Endothelial cell of umbilical vein (primary cell): ENCODE measurements around the gene ATP8A1. TPM values are rescaled to one million over a fixed set of nuclear protein-coding genes. Genes with fewer than 3 reads are reported as not detected.

ENCODE experiments used
- BruUV-seq: library from RNA; stranded (reverse); fragments of 400-500 nt; replicated peaks from 2 replicates; lab custom pipeline; 2021; lab: Mats Ljungman, UMichigan
- CTCF ChIA-PET: fragments of 300-600, 350-600 bp; sonication (Branson Sonifier 250); formaldehyde crosslinking; loops from one replicate; lab custom pipeline; 2021; ENCODE audit warnings: antibody characterized with exemption, inconsistent platforms; lab: Charles Lee
- POLR2A ChIA-PET: fragments of 300-600, 350-600 bp; sonication (Branson Sonifier 250); formaldehyde crosslinking; loops from one replicate; lab custom pipeline; 2021; ENCODE audit warnings: antibody characterized with exemption, inconsistent platforms; lab: Charles Lee
- DNase-seq: peaks from one replicate; pipeline ENCODE4 v3.0.0-alpha.2; 2011; ENCODE audit warnings: low read depth, low spot score
- FAIRE-seq: peaks from 2 replicates; lab custom pipeline; 2011; peaks lifted over from hg19 to GRCh38; lab: Jason Lieb, UNC
- H2AFZ ChIP-seq: 2 replicates; pipeline ENCODE4 v1.6.0; 2012; ENCODE audit warnings: low read depth, low read length, control low read depth, inconsistent platforms
- H3K27ac ChIP-seq: 2 replicates; pipeline ENCODE4 v1.5.1; 2011; ENCODE audit warnings: low read depth, mild to moderate bottlenecking, control low read depth, low read length, moderate library complexity; ENCODE audit not compliant: insufficient read depth
- H3K27me3 ChIP-seq, 2 experiments: 2 replicates each; pipeline versions ENCODE4 v1.6.0 to v1.6.1; 2011; ENCODE audit warnings: low read length in 2 of 2, mixed read lengths in 1 of 2; ENCODE audit not compliant: control insufficient read depth in 2 of 2, insufficient read depth in 2 of 2
- H3K36me3 ChIP-seq, 2 experiments: 2 replicates in 1 of 2; 3 replicates in 1 of 2; pipeline ENCODE4 v1.5.1; 2011; ENCODE audit warnings: low read length in 2 of 2, mild to moderate bottlenecking in 1 of 2, moderate library complexity in 1 of 2; ENCODE audit not compliant: control insufficient read depth in 2 of 2, insufficient read depth in 2 of 2; ENCODE audit errors: extremely low read depth in 1 of 2
- H3K4me1 ChIP-seq: 3 replicates; pipeline ENCODE4 v1.5.1; 2011; ENCODE audit warnings: mild to moderate bottlenecking, low read length; ENCODE audit not compliant: control insufficient read depth, insufficient read depth; ENCODE audit errors: extremely low read depth
- H3K4me2 ChIP-seq: 2 replicates; pipeline ENCODE4 v1.6.1; 2011; ENCODE audit warnings: low read length, control low read depth, mixed read lengths; ENCODE audit not compliant: insufficient read depth
- H3K4me3 ChIP-seq, 3 experiments: fragments of 200-600 bp in 1 of 3; sonication (generic), shearing (Covaris generic) in 1 of 3; replicated peaks in 1 of 3; 2 replicates each; pipeline ENCODE4 v1.5.1; 2011 to 2016; ENCODE audit warnings: control low read depth in 3 of 3, low read length in 3 of 3, mild to moderate bottlenecking in 2 of 3, inconsistent platforms in 1 of 3, low read depth in 1 of 3, moderate library complexity in 1 of 3; ENCODE audit not compliant: insufficient read depth in 1 of 3
- H3K79me2 ChIP-seq: 2 replicates; pipeline ENCODE4 v1.6.0; 2012; ENCODE audit warnings: low read length, inconsistent platforms; ENCODE audit not compliant: control insufficient read depth, insufficient read depth
- H3K9ac ChIP-seq: replicated peaks from 2 replicates; pipeline ENCODE3; 2011; ENCODE audit warnings: low read length, control low read depth; ENCODE audit not compliant: insufficient read depth; ENCODE audit errors: extremely low read depth
- H3K9me1 ChIP-seq: replicated peaks from 3 replicates; pipeline ENCODE4 v1.6.0; 2011; ENCODE audit warnings: mild to moderate bottlenecking, low read length; ENCODE audit not compliant: control insufficient read depth, insufficient read depth; ENCODE audit errors: extremely low read depth
- H3K9me3 ChIP-seq: replicated peaks from 2 replicates; pipeline ENCODE4 v1.5.1; 2012; ENCODE audit warnings: low read length, inconsistent platforms; ENCODE audit not compliant: control insufficient read depth, insufficient read depth
- H4K20me1 ChIP-seq: replicated peaks from 2 replicates; pipeline ENCODE3; 2011; ENCODE audit warnings: mild to moderate bottlenecking, low read length; ENCODE audit not compliant: control insufficient read depth, insufficient read depth; ENCODE audit errors: extremely low read depth
- CTCF ChIP-seq, 2 donors: IDR thresholded peaks; 1 replicate in 1 of 2; 2 replicates in 1 of 2; pipeline ENCODE4 v1.5.1; 2011; ENCODE audit warnings: low read length in 2 of 2, mild to moderate bottlenecking in 2 of 2, moderate library complexity in 2 of 2, control low read depth in 1 of 2, inconsistent platforms in 1 of 2, low read depth in 1 of 2; ENCODE audit not compliant: insufficient read depth in 1 of 2; ENCODE audit errors: extremely low read depth in 1 of 2
- FOS ChIP-seq: IDR thresholded peaks from 2 replicates; pipeline ENCODE4 v1.6.1; 2011; ENCODE audit warnings: mild to moderate bottlenecking, low read length, moderate library complexity, borderline replicate concordance; ENCODE audit not compliant: insufficient read depth
- GATA2 ChIP-seq: IDR thresholded peaks from 2 replicates; pipeline ENCODE4 v1.7.0; 2011; ENCODE audit warnings: low read depth, mild to moderate bottlenecking, moderate library complexity, mixed read lengths, low read length; ENCODE audit not compliant: insufficient read length, insufficient read depth
- JUN ChIP-seq: IDR thresholded peaks from 2 replicates; pipeline ENCODE4 v1.6.1; 2011; ENCODE audit warnings: borderline replicate concordance, low read depth; ENCODE audit not compliant: insufficient read length, insufficient read depth
- MAX ChIP-seq: IDR thresholded peaks from 2 replicates; pipeline ENCODE4 v1.6.1; 2011; ENCODE audit not compliant: insufficient read depth, insufficient read length
- MYC ChIP-seq: IDR thresholded peaks from one replicate; pipeline ENCODE4 v1.6.1; 2011; ENCODE audit warnings: mild to moderate bottlenecking, low read depth, low read length
- POLR2A ChIP-seq: IDR thresholded peaks from 2 replicates; pipeline ENCODE4 v1.6.1; 2012; ENCODE audit warnings: low read depth, mild to moderate bottlenecking, control low read depth, low read length
- POLR2AphosphoS5 ChIP-seq: IDR thresholded peaks from 2 replicates; pipeline ENCODE4 v1.6.1; 2012; ENCODE audit warnings: low read depth, mild to moderate bottlenecking, control low read depth, low read length, moderate library complexity; ENCODE audit not compliant: insufficient read depth
- dilution Hi-C: fragments of 300-500 bp; cut with MboI; formaldehyde crosslinking; loops from one replicate; pipeline ENCODE4 v1.15.0; 2019; ENCODE audit warnings: low sequenced_read_pairs; ENCODE audit not compliant: extremely low pct_ligation_motif_present
- intact Hi-C: fragments of 100-400 bp; cut with micrococcal nuclease; formaldehyde crosslinking; loops from one replicate; pipeline ENCODE4 v1.10.0; 2022
- polyA plus RNA-seq, 4 experiments: library from polyadenylated mRNA; depleted of rRNA in 3 of 4; stranded (reverse) in 3 of 4; unstranded in 1 of 4; fragments of >200 nt; gene quantifications; 2 replicates each; pipeline versions ENCODE4 v1.2.1 to v1.2.3, GENCODE V29; 2011 to 2012; ENCODE audit warnings: missing spikeins in 1 of 4
- total RNA-seq: library from RNA; stranded (reverse); gene quantifications from 2 replicates; pipeline ENCODE4 v1.2.3, GENCODE V29; 2021

Gene ATP8A1
- total and polyA plus RNA-seq, 2 donors (not counting 3 experiments of a cell fraction or from before 2014, with no cell fraction given), result 0.97 to 11.5 TPM

DNA sequence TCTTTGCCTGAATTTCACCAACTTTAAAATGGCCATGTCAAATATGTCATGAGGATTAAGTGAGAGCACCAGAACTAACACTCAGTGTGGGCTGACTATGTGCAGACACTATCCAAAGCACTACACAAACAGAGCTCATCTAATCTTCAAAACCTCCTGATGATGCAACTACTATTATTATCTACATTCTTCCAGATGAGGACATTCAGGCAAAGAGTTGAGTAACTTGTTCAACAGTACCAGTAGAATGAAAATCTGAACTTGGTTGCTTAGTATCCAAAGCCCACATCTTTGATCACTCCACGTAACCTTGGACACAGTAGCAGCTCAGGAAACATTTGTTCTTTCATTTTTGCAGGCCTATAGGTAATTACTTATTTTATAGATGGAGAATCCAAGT lies 90.1 kb downstream of the ATP8A1 start:
- no peak for FAIRE-seq
- H3K9ac ChIP-seq, result no peak overlapping the region
- POLR2A ChIA-PET, result no interaction called here
- TF ChIP-seq POLR2AphosphoS5 (no peak), JUN (no peak), CTCF (IDR thresholded peaks at IDR 0.05; ENCODE audit: extremely low read depth in 1 of 2, insufficient read depth in 1 of 2, low read depth in 1 of 2, low read length in 2 of 2) (no peak), MAX (no peak), FOS (no peak), MYC (no peak), POLR2A (no peak), GATA2 (no peak)
- H3K4me2 ChIP-seq, result no peak overlapping the region
- no peaks in the 10 kb centered on the region for H3K79me2 ChIP-seq
- H3K9me1 ChIP-seq, result no peaks in the 10 kb centered on the region
- H3K4me3 ChIP-seq, result no peak overlapping the region
- CTCF ChIA-PET, result interaction anchor here (0.6 to 3.9 kb wide), 7 partner anchors 8 to 301 kb away, joined by 3 to 93 read pairs (median 4); partner anchors contain the start of gene ATP8A1
- intact Hi-C loops, result no loop called here
- no peaks in the 10 kb centered on the region for H4K20me1 ChIP-seq
- H3K36me3 ChIP-seq, result no peaks in the 10 kb centered on the region
- H3K9me3 ChIP-seq, result no peaks in the 10 kb centered on the region
- H2AFZ ChIP-seq, result no peak overlapping the region
- no peak overlapping the region for H3K27ac ChIP-seq
- H3K27me3 ChIP-seq, result peaks cover 0 to 2% of the 10 kb centered on the region in 2 experiments
- no TSS peak for BruUV-seq
- dilution Hi-C loops, result no loop called here
- DNase-seq, result no peak
- no peaks in the 10 kb centered on the region for H3K4me1 ChIP-seq
